Endometrial microvascular endothelial cells (primary cell): Measurements from ENCODE around the gene COX6A1. TPM values are rescaled to one million over a fixed set of nuclear protein-coding genes. Genes with fewer than 3 reads are reported as not detected.

Source experiments
- in situ Hi-C: cut with HindIII; loops from 2 replicates; pipeline ENCODE4 v1.10.0; 2017; ENCODE audit warnings: low sequenced_read_pairs, low pct_unique_long_range_greater_than_20kb; ENCODE audit errors: inconsistent ontology term
- total RNA-seq: library from RNA; depleted of rRNA; stranded (reverse); fragments of >200 nt; gene quantifications from one replicate; pipeline ENCODE4 v1.2.3, GENCODE V29; 2015; ENCODE audit errors: inconsistent ontology term

COX6A1 gene
- total RNA-seq, 1 donor from 2014 or later, result 571 TPM

- in situ Hi-C loops, result no loop called here
These were observed 24.3 kb downstream of the COX6A1 start for GRCh38 chr12:120462099-120462640.

GRCh38 chr12:120463712-120464111 lies 25.8 kb downstream of the COX6A1 start:
- in situ Hi-C loops, result no loop called here

GRCh38 chr12:120465756-120466155 lies 27.8 kb downstream of the COX6A1 start:
- in situ Hi-C loops, result no loop called here

GRCh38 chr12:120466560-120467315 lies 28.8 kb downstream of the COX6A1 start:
- in situ Hi-C loops, result no loop called here

GRCh38 chr12:120467439-120467838 lies 29.5 kb downstream of the COX6A1 start:
- in situ Hi-C loops, result no loop called here

- in situ Hi-C loops, result no loop called here
These were observed 30.5 kb downstream of the COX6A1 start for GRCh38 chr12:120468325-120468820.

GRCh38 chr12:120468821-120469449 lies 31.0 kb downstream of the COX6A1 start:
- in situ Hi-C loops, result no loop called here

- in situ Hi-C loops, result no loop called here
These were observed 31.7 kb downstream of the COX6A1 start, which contains the start of gene SRSF9 for GRCh38 chr12:120469450-120470149. TSS of gene SRSF9 (minus strand) at chr12:120469748. CDS start at chr12:120469609, 139 bp downstream.

GRCh38 chr12:120470150-120470784 lies 32.4 kb downstream of the COX6A1 start:
- in situ Hi-C loops, result no loop called here

GRCh38 chr12:120472521-120472920 lies 34.6 kb downstream of the COX6A1 start:
- in situ Hi-C loops, result no loop called here

- in situ Hi-C loops, result no loop called here
These were observed 36.1 kb downstream of the COX6A1 start for GRCh38 chr12:120473807-120474615.

GRCh38 chr12:120474616-120474960 lies 36.7 kb downstream of the COX6A1 start:
- in situ Hi-C loops, result no loop called here

GRCh38 chr12:120475643-120476042 lies 37.7 kb downstream of the COX6A1 start:
- in situ Hi-C loops, result no loop called here

GRCh38 chr12:120479458-120479857 lies 41.5 kb downstream of the COX6A1 start:
- in situ Hi-C loops, result no loop called here

- in situ Hi-C loops, result no loop called here
These were observed 42.3 kb downstream of the COX6A1 start for GRCh38 chr12:120480211-120480610.

GRCh38 chr12:120481022-120481767 lies 43.3 kb downstream of the COX6A1 start:
- in situ Hi-C loops, result no loop called here

- in situ Hi-C loops, result no loop called here
These were observed 45.7 kb downstream of the COX6A1 start for GRCh38 chr12:120483621-120484020.
